Natural killer cell (primary cell): ENCODE results near the gene ALG1. TPM values are rescaled to one million over a fixed set of nuclear protein-coding genes. Genes with fewer than 3 reads are reported as not detected.
A peak's percentile ranks its signal among the peaks of the same experiment; 100 is the strongest.
"Not testable (repeated sequence)": the region's sequence is repeated elsewhere in the genome, so short reads cannot be mapped to it uniquely, and the experiment has no call there.

Experiments
- ATAC-seq, 3 donors: fragments of 150-1000 bp in 2 of 3; fragments of 200-7000 bp in 1 of 3; cut with Tn5 transposase; 1 replicate in 1 of 3; 2 replicates in 2 of 3; pipeline ENCODE4 v1.10.0; 2021; ENCODE audit warnings: mild to moderate bottlenecking in 2 of 3, moderate library complexity in 2 of 3
- DNase-seq, 2 donors: peaks; one replicate each; pipeline versions ENCODE4 v3.0.0 to v3.0.0-alpha.2; 2013 to 2021; ENCODE audit warnings: mixed read lengths in 1 of 2
- H3K27ac ChIP-seq: one replicate; pipeline ENCODE4 v1.5.1; 2013; ENCODE audit warnings: mild to moderate bottlenecking, low read length
- H3K27me3 ChIP-seq: one replicate; pipeline ENCODE4 v1.6.1; 2013; ENCODE audit warnings: low read length; ENCODE audit not compliant: control insufficient read depth, insufficient read depth
- H3K36me3 ChIP-seq: one replicate; pipeline ENCODE4 v1.6.1; 2013; ENCODE audit warnings: low read length; ENCODE audit not compliant: control insufficient read depth, insufficient read depth
- H3K4me1 ChIP-seq: one replicate; pipeline ENCODE4 v1.6.1; 2013; ENCODE audit warnings: low read length; ENCODE audit not compliant: control insufficient read depth, insufficient read depth
- H3K4me3 ChIP-seq: one replicate; pipeline ENCODE4 v1.5.1; 2013; ENCODE audit warnings: low read length
- H3K9me3 ChIP-seq: one replicate; pipeline ENCODE4 v1.6.1; 2013; ENCODE audit warnings: low read length; ENCODE audit not compliant: control insufficient read depth, insufficient read depth
- H3K27ac Mint-ChIP-seq, 2 donors: one replicate each; pipeline ENCODE4 v1.8.0; 2022; ENCODE audit warnings: mild to moderate bottlenecking in 2 of 2, mixed read lengths in 2 of 2, moderate library complexity in 1 of 2
- H3K27me3 Mint-ChIP-seq, 2 donors: one replicate each; pipeline ENCODE4 v1.8.0; 2022; ENCODE audit warnings: low read depth in 2 of 2, mixed read lengths in 2 of 2
- H3K36me3 Mint-ChIP-seq: one replicate; pipeline ENCODE4 v1.8.0; 2022; ENCODE audit warnings: mixed read lengths
- H3K4me1 Mint-ChIP-seq, 2 donors: one replicate each; pipeline ENCODE4 v1.8.0; 2022; ENCODE audit warnings: mixed read lengths in 2 of 2
- H3K4me3 Mint-ChIP-seq: one replicate; pipeline ENCODE4 v1.8.0; 2022; ENCODE audit warnings: mild to moderate bottlenecking, moderate library complexity, mixed read lengths
- H3K9me3 Mint-ChIP-seq, 2 donors: one replicate each; pipeline ENCODE4 v1.8.0; 2022; ENCODE audit warnings: mixed read lengths in 2 of 2
- CTCF ChIP-seq: fragments of 200-600 bp; IDR thresholded peaks from one replicate; pipeline ENCODE4 v1.8.0; 2022; ENCODE audit warnings: antibody characterized with exemption
- WGBS: methylation state at CpG from one replicate; pipeline ENCODE4 v1.1.7; 2013; ENCODE audit warnings: missing lambda C conversion rate; ENCODE audit not compliant: insufficient coverage; 5-methylcytosine and 5-hydroxymethylcytosine counted together
- intact Hi-C: fragments of 100-400 bp; cut with micrococcal nuclease; formaldehyde crosslinking; loops from one replicate; pipeline ENCODE4 v1.14.2; 2022
- total RNA-seq, 4 donors: library from RNA; stranded (reverse); fragments of 120-200 nt in 1 of 4; gene quantifications; one replicate each; pipeline versions ENCODE4 v1.2.3 to v1.2.4, GENCODE V29; 2013 to 2022

ALG1 gene
- total RNA-seq, 3 donors from 2014 or later (not counting 1 experiment from before 2014, with no cell fraction given) = 13.4 to 20.0 (median 17.4) TPM

- Histone ChIP-seq H3K36me3 (peaks cover 11% of the 10 kb centered on the region), H3K9me3 (no peaks in the 10 kb centered on the region), H3K27ac (peak overlapping the region; percentile 85), H3K4me1 (peaks cover 18% of the 10 kb centered on the region), H3K4me3 (peak overlapping the region; percentile 71), H3K27me3 (no peaks in the 10 kb centered on the region)
- Mint-ChIP-seq H3K27me3 (no peaks in the 10 kb centered on the region), H3K4me3 (peak overlapping the region; percentile 98), H3K27ac (peak overlapping the region; percentile 98 to 99), H3K36me3 (no peaks in the 10 kb centered on the region), H3K4me1 (peaks cover 26 to 27% of the 10 kb centered on the region in 2 donors), H3K9me3 (no peaks in the 10 kb centered on the region)
- TF ChIP-seq CTCF = no peak
- WGBS = 78% methylated on average over 7 of the region's 7 CpGs
- DNase-seq (no peak), ATAC-seq (no peak)
- intact Hi-C loops = no loop called here
Observed at GRCh38 chr16:5071341-5071680, 332 bp upstream of the ALG1 start.

- peaks cover 18% of the 10 kb centered on the region for H3K4me1 ChIP-seq
- intact Hi-C loops = loop anchor here (2.0 kb wide), 1 partner anchor 24 kb away; the partner anchor contains the start of gene EEF2KMT
- Mint-ChIP-seq H3K27ac (peak overlapping the region; percentile 98 to 99), H3K36me3 (no peaks in the 10 kb centered on the region), H3K27me3 (no peaks in the 10 kb centered on the region), H3K9me3 (no peaks in the 10 kb centered on the region), H3K4me3 (peak overlapping the region; percentile 98), H3K4me1 (peaks cover 26 to 27% of the 10 kb centered on the region in 2 donors)
- H3K27me3 ChIP-seq = no peaks in the 10 kb centered on the region
- H3K27ac ChIP-seq = peak overlapping the region; percentile 85
- 67% methylated on average over 12 of the region's 12 CpGs for WGBS
- H3K9me3 ChIP-seq = no peaks in the 10 kb centered on the region
- TF ChIP-seq CTCF = no peak
- peak overlapping the region; percentile 71 for H3K4me3 ChIP-seq
- no peak for ATAC-seq
- DNase-seq = no peak
- H3K36me3 ChIP-seq = peaks cover 18% of the 10 kb centered on the region
Observed at GRCh38 chr16:5072334-5073278, 963 bp downstream of the ALG1 start.

- H3K27ac ChIP-seq = no peak overlapping the region
- WGBS = 95% methylated on average over 2 of the region's 2 CpGs
Observed at GRCh38 chr16:5073279-5073629, 1.6 kb downstream of the ALG1 start.

GRCh38 chr16:5073771-5074170 is 2.1 kb downstream of the ALG1 start:
- not testable (repeated sequence) for H3K27me3 ChIP-seq, H3K9me3 Mint-ChIP-seq, H3K4me3 ChIP-seq, H3K27me3 Mint-ChIP-seq, H3K4me3 Mint-ChIP-seq, H3K9me3 ChIP-seq, H3K36me3 Mint-ChIP-seq, H3K27ac ChIP-seq, ATAC-seq, DNase-seq, H3K27ac Mint-ChIP-seq
- 95% methylated on average over 14 of the region's 15 CpGs for WGBS
- peaks cover 18% of the 10 kb centered on the region for H3K4me1 ChIP-seq
- H3K36me3 ChIP-seq = peaks cover 21% of the 10 kb centered on the region
- peaks cover 26 to 27% of the 10 kb centered on the region in 2 donors for H3K4me1 Mint-ChIP-seq
- intact Hi-C loops = loop anchor here (2.0 kb wide), 1 partner anchor 23 kb away; the partner anchor contains the start of gene EEF2KMT

More at GRCh38 chr16:5073279-5073629, 1.6 kb downstream of the ALG1 start:
- H3K4me3 ChIP-seq = no peak overlapping the region
- Mint-ChIP-seq H3K27ac (peak overlapping the region; percentile 98 to 99), H3K9me3 (no peaks in the 10 kb centered on the region), H3K36me3 (no peaks in the 10 kb centered on the region), H3K27me3 (no peaks in the 10 kb centered on the region), H3K4me1 (peaks cover 26 to 27% of the 10 kb centered on the region in 2 donors), H3K4me3 (peak overlapping the region; percentile 98)
- peaks cover 18% of the 10 kb centered on the region for H3K4me1 ChIP-seq
- no peak for ATAC-seq
- DNase-seq = no peak
- intact Hi-C loops = loop anchor here (2.0 kb wide), 1 partner anchor 24 kb away; the partner anchor contains the start of gene EEF2KMT
- TF ChIP-seq CTCF = no peak
- H3K9me3 ChIP-seq = no peaks in the 10 kb centered on the region
- peaks cover 18% of the 10 kb centered on the region for H3K36me3 ChIP-seq
- H3K27me3 ChIP-seq = no peaks in the 10 kb centered on the region
